A549 (cell line): ENCODE results near the gene CCDC33. TPM values are rescaled to one million over a fixed set of nuclear protein-coding genes. Genes with fewer than 3 reads are reported as not detected.

Experiments used
- ATAC-seq, 2 experiments: fragments of 200-7000 bp in 1 of 2; fragments of >200 bp in 1 of 2; cut with Nextera tagmentation in 1 of 2; cut with Tn5 transposase in 1 of 2; 3 replicates each; pipeline versions ENCODE4 v1.8.0 to v1.9.1; 2018 to 2020; ENCODE audit warnings: mild to moderate bottlenecking in 1 of 2, moderate library complexity in 1 of 2
- CTCF ChIA-PET: fragments of 300-600 bp; sonication (Branson Sonifier 250); formaldehyde crosslinking; extraction: SDS; loops from one replicate; lab custom pipeline; 2021; ENCODE audit warnings: antibody characterized with exemption, inconsistent platforms; lab: Yijun Ruan, JAX
- POLR2A ChIA-PET: fragments of 350-600 bp; formaldehyde crosslinking; extraction: SDS; loops from one replicate; lab custom pipeline; 2021; ENCODE audit warnings: antibody characterized with exemption, inconsistent platforms; lab: Yijun Ruan, JAX
- DNase-seq, 2 experiments: peaks; one replicate each; pipeline versions ENCODE4 v3.0.0 to v3.0.0-alpha.2; 2011 to 2016; ENCODE audit warnings: low read depth in 1 of 2, low spot score in 1 of 2
- FAIRE-seq: peaks from 2 replicates; lab custom pipeline; 2011; peaks lifted over from hg19 to GRCh38; lab: Jason Lieb, UNC
- H3K27ac ChIP-seq, 2 experiments: fragments of >200 bp; sonication (Bioruptor Twin); formaldehyde crosslinking; 3 replicates each; pipeline ENCODE4 v1.5.1; 2016 to 2017
- H3K4me1 ChIP-seq: fragments of >200 bp; sonication (Bioruptor Twin); formaldehyde crosslinking; 3 replicates; pipeline ENCODE4 v1.6.1; 2016
- H3K4me2 ChIP-seq: fragments of >200 bp; sonication (Bioruptor Twin); formaldehyde crosslinking; 3 replicates; pipeline ENCODE4 v1.6.1; 2016
- H3K4me3 ChIP-seq: fragments of >200 bp; sonication (Bioruptor Twin); formaldehyde crosslinking; 3 replicates; pipeline ENCODE4 v1.5.1; 2016
- H3K9me3 ChIP-seq: fragments of >200 bp; sonication (Bioruptor Twin); formaldehyde crosslinking; 3 replicates; pipeline ENCODE4 v1.6.1; 2016
- BHLHE40 ChIP-seq: IDR thresholded peaks from 2 replicates; pipeline ENCODE4 v1.6.1; 2012; ENCODE audit warnings: low read depth, low read length, inconsistent platforms
- CBX2 ChIP-seq: fragments of 200-600 bp; sonication (generic); IDR thresholded peaks from 2 replicates; pipeline ENCODE4 v1.6.1; 2016; ENCODE audit warnings: low read depth, mild to moderate bottlenecking, borderline replicate concordance
- CEBPB ChIP-seq, 2 experiments: fragments of >200 bp in 1 of 2; sonication (Bioruptor Twin) in 1 of 2; formaldehyde crosslinking in 1 of 2; IDR thresholded peaks; 2 replicates each; pipeline ENCODE4 v1.6.1; 2012 to 2016
- CHD4 ChIP-seq: fragments of 200-600 bp; sonication (generic); IDR thresholded peaks from 2 replicates; pipeline ENCODE4 v1.6.1; 2016; ENCODE audit warnings: antibody characterized with exemption, mild to moderate bottlenecking, borderline replicate concordance
- EHF ChIP-seq: fragments of 250-450 bp; sonication (Bioruptor Pico); IDR thresholded peaks from 2 replicates; pipeline ENCODE4 v1.5.0; 2020; ENCODE audit warnings: mild to moderate bottlenecking
- ELK1 ChIP-seq: fragments of 150-350 bp; IDR thresholded peaks from 2 replicates; pipeline ENCODE4 v1.6.1; 2014; ENCODE audit warnings: low read depth, mild to moderate bottlenecking, low read length
- HES2 ChIP-seq: fragments of >200 bp; sonication (Bioruptor Twin); formaldehyde crosslinking; IDR thresholded peaks from 2 replicates; pipeline ENCODE4 v1.6.1; 2016
- HMGXB4 ChIP-seq: fragments of 250-450 bp; sonication (Bioruptor Pico); IDR thresholded peaks from 2 replicates; pipeline ENCODE4 v1.5.0; 2021; ENCODE audit warnings: mild to moderate bottlenecking, moderate library complexity, borderline replicate concordance
- HOXA7 ChIP-seq: fragments of 250-450 bp; sonication (Bioruptor Pico); IDR thresholded peaks from 2 replicates; pipeline ENCODE4 v1.5.0; 2020; ENCODE audit warnings: mild to moderate bottlenecking, moderate library complexity
- HOXB13 ChIP-seq: fragments of 250-450 bp; sonication (Bioruptor Pico); IDR thresholded peaks from 2 replicates; pipeline ENCODE4 v1.5.0; 2020; ENCODE audit warnings: low read depth, mild to moderate bottlenecking, moderate library complexity
- JUN ChIP-seq, 2 experiments: fragments of >200 bp; sonication (Bioruptor Twin); formaldehyde crosslinking; IDR thresholded peaks; 2 replicates in 1 of 2; 3 replicates in 1 of 2; pipeline ENCODE4 v1.6.1; 2016 to 2017
- MYC ChIP-seq: IDR thresholded peaks from 2 replicates; pipeline ENCODE4 v1.6.1; 2012; ENCODE audit warnings: mild to moderate bottlenecking, inconsistent platforms, low read length, improper control_type of control experiment, borderline replicate concordance
- NR3C1 ChIP-seq: fragments of >200 bp; sonication (Bioruptor Twin); formaldehyde crosslinking; IDR thresholded peaks from 3 replicates; pipeline ENCODE4 v1.6.1; 2017
- POLR2A ChIP-seq: IDR thresholded peaks from 2 replicates; pipeline ENCODE4 v1.6.1; 2012; ENCODE audit warnings: mild to moderate bottlenecking, low read length
- POLR2AphosphoS2 ChIP-seq: conservative IDR thresholded peaks from 2 replicates; pipeline ENCODE4 v1.6.1; 2012; ENCODE audit warnings: low read length, improper control_type of control experiment, inconsistent platforms
- RAD21 ChIP-seq, 2 experiments: fragments of >200 bp in 1 of 2; sonication (Bioruptor Twin) in 1 of 2; formaldehyde crosslinking in 1 of 2; IDR thresholded peaks in 1 of 2; conservative IDR thresholded peaks in 1 of 2; 2 replicates in 1 of 2; 3 replicates in 1 of 2; pipeline ENCODE4 v1.6.1; 2012 to 2018; ENCODE audit warnings: inconsistent platforms in 1 of 2
- RFX5 ChIP-seq: fragments of 450-650 bp; IDR thresholded peaks from 2 replicates; pipeline ENCODE4 v1.7.1; 2014; ENCODE audit warnings: antibody characterized with exemption, mild to moderate bottlenecking, moderate library complexity
- SMC3 ChIP-seq: fragments of >200 bp; sonication (Bioruptor Twin); formaldehyde crosslinking; IDR thresholded peaks from 3 replicates; pipeline ENCODE4 v1.6.1; 2018; ENCODE audit warnings: inconsistent platforms
- SREBF2 ChIP-seq: fragments of 450-650 bp; IDR thresholded peaks from 2 replicates; pipeline ENCODE4 v1.6.1; 2014; ENCODE audit warnings: mild to moderate bottlenecking, moderate library complexity
- USF2 ChIP-seq: fragments of 450-650 bp; IDR thresholded peaks from 2 replicates; pipeline ENCODE4 v1.6.1; 2014; ENCODE audit warnings: antibody characterized with exemption
- WGBS: methylation state at CpG from one replicate; pipeline ENCODE4 v1.1.6; 2017; ENCODE audit errors: missing lambda C conversion rate; 5-methylcytosine and 5-hydroxymethylcytosine counted together
- polyA plus RNA-seq, 4 experiments: library from polyadenylated mRNA; depleted of rRNA in 3 of 4; stranded (reverse); fragments of >200 nt; fragmentation: RNase III in 1 of 4; extraction: RNeasy Plus Mini Kit Qiagen cat#74134 plus additional on column Dnase treatment in 1 of 4; gene quantifications; 2 replicates in 3 of 4; 3 replicates in 1 of 4; pipeline ENCODE4 v1.2.3, GENCODE V29; 2011 to 2017
- TF ChIP-seq, protein P1 (sequence below): IDR thresholded peaks from 2 replicates; pipeline ENCODE4 v1.6.1; 2012
- TF ChIP-seq, protein P2 (sequence below): fragments of >200 bp; sonication (Bioruptor Twin); formaldehyde crosslinking; IDR thresholded peaks from 3 replicates; pipeline ENCODE4 v1.5.1; 2016
- TF ChIP-seq, protein P3 (sequence below): IDR thresholded peaks from 2 replicates; pipeline ENCODE4 v1.6.1; 2012; ENCODE audit warnings: low read depth, borderline replicate concordance

CCDC33 gene
- polyA plus RNA-seq, 2 of the 4 experiments (the other 2 are of a cell fraction): 5.9 to 9.2 TPM

GRCh38 chr15:74205582-74205947, 30.6 kb upstream of the CCDC33 start (continued):
- TF ChIP-seq HMGXB4 (CRISPR knock-in tag): no peak
- TF ChIP-seq CHD4: no peak
- TF ChIP-seq HOXA7 (CRISPR knock-in tag): no peak
- TF ChIP-seq, protein P1, sequence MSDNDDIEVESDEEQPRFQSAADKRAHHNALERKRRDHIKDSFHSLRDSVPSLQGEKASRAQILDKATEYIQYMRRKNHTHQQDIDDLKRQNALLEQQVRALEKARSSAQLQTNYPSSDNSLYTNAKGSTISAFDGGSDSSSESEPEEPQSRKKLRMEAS: no peak
- TF ChIP-seq, protein P2, sequence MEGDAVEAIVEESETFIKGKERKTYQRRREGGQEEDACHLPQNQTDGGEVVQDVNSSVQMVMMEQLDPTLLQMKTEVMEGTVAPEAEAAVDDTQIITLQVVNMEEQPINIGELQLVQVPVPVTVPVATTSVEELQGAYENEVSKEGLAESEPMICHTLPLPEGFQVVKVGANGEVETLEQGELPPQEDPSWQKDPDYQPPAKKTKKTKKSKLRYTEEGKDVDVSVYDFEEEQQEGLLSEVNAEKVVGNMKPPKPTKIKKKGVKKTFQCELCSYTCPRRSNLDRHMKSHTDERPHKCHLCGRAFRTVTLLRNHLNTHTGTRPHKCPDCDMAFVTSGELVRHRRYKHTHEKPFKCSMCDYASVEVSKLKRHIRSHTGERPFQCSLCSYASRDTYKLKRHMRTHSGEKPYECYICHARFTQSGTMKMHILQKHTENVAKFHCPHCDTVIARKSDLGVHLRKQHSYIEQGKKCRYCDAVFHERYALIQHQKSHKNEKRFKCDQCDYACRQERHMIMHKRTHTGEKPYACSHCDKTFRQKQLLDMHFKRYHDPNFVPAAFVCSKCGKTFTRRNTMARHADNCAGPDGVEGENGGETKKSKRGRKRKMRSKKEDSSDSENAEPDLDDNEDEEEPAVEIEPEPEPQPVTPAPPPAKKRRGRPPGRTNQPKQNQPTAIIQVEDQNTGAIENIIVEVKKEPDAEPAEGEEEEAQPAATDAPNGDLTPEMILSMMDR: no peak
- TF ChIP-seq RFX5: no peak

DNA sequence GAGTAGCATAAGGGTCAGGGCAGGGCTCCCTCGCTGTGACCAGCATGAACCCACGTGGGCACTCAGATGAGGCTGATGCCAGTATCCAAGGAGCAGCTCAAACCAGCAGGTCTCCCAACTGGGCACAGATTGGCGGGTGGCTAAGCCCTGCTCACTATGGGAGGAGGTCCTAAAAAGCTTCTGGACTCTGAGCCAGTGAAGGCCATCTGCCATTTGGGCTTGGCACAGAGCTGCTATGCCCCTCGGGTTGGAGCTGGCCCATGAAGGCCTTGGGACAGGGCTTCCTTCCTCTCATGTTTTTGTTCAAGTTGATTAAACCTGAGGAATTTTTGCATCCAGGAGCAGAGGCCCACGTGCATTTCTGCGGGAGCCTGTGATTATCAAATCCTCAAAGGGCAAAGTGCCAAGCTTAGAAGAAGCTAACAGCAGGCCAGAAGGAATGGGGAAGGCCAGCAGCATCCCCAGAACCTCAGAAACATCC, 29.3 kb upstream of the CCDC33 start:
- WGBS: 71% methylated on average over 6 of the region's 6 CpGs
- ChIA-PET CTCF (interaction anchor here (1.1 to 1.3 kb wide), 3 partner anchors 16 to 65 kb away, joined by 3 to 4 read pairs (median 3); no protein-coding TSS in a partner anchor), POLR2A (no interaction called here)
- Histone ChIP-seq H3K9me3 (no peaks in the 10 kb centered on the region), H3K27ac (peak overlapping the region in 1 of 2 experiments; percentile 97; a peak in 3 of 6 replicates), H3K4me2 (no peak overlapping the region), H3K4me1 (peaks cover 37% of the 10 kb centered on the region), H3K4me3 (no peak overlapping the region)
- DNase-seq (no peak), ATAC-seq (no peak), FAIRE-seq (no peak)
- no peak for TF ChIP-seq SREBF2
- TF ChIP-seq POLR2AphosphoS2: no peak
- no peak for TF ChIP-seq SMC3
- TF ChIP-seq CBX2: no peak
- no peak for TF ChIP-seq RAD21 (conservative IDR thresholded peaks at IDR 0.05 in 1 of 2, IDR thresholded peaks at IDR 0.05 in 1 of 2)
- TF ChIP-seq HES2: no peak
- TF ChIP-seq ELK1: no peak
- no peak for TF ChIP-seq USF2
- no peak for TF ChIP-seq POLR2A
- TF ChIP-seq HOXB13 (CRISPR knock-in tag): no peak
- TF ChIP-seq EHF (CRISPR knock-in tag): no peak
- TF ChIP-seq BHLHE40: no peak

- ChIA-PET POLR2A (no interaction called here), CTCF (no interaction called here)
- no peak for TF ChIP-seq POLR2A
- no peak for TF ChIP-seq CEBPB (IDR thresholded peaks at IDR 0.05)
- no peak for TF ChIP-seq JUN (IDR thresholded peaks at IDR 0.05)
- no peak for TF ChIP-seq MYC
- no peak for TF ChIP-seq NR3C1
- TF ChIP-seq, protein P3, sequence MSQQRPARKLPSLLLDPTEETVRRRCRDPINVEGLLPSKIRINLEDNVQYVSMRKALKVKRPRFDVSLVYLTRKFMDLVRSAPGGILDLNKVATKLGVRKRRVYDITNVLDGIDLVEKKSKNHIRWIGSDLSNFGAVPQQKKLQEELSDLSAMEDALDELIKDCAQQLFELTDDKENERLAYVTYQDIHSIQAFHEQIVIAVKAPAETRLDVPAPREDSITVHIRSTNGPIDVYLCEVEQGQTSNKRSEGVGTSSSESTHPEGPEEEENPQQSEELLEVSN: no peak
- Histone ChIP-seq H3K4me1 (peaks cover 40% of the 10 kb centered on the region), H3K4me3 (no peak overlapping the region), H3K27ac (no peak overlapping the region; a peak in 1 of 6 replicates), H3K9me3 (no peaks in the 10 kb centered on the region), H3K4me2 (no peak overlapping the region)
- WGBS: 86% methylated on average over 11 of the region's 16 CpGs
- ATAC-seq (no peak), FAIRE-seq (no peak), DNase-seq (no peak)
Observed at GRCh38 chr15:74207652-74208440, 28.3 kb upstream of the CCDC33 start.
